Neural progenitor cell (in vitro differentiated cells): Measurements from ENCODE around the gene C9. TPM values are rescaled to one million over a fixed set of nuclear protein-coding genes. Genes with fewer than 3 reads are reported as not detected.

Source experiments
- DNase-seq: peaks from one replicate; pipeline ENCODE4 v3.0.0-alpha.2; 2016; ENCODE audit warnings: low spot score
- H2AFZ ChIP-seq: fragments of 200-600 bp; sonication (generic); replicated peaks from 2 replicates; pipeline ENCODE4 v1.6.1; 2016; ENCODE audit warnings: antibody characterized with exemption
- H3F3A ChIP-seq: fragments of 200-600 bp; sonication (generic); 2 replicates; pipeline ENCODE4 v1.6.1; 2016; ENCODE audit warnings: antibody characterized with exemption, low read depth
- H3K27ac ChIP-seq: fragments of 200-600 bp; sonication (generic); 2 replicates; pipeline ENCODE4 v1.5.1; 2016; ENCODE audit warnings: mild to moderate bottlenecking
- H3K27me3 ChIP-seq: fragments of 200-600 bp; sonication (generic); 2 replicates; pipeline ENCODE4 v1.6.1; 2016; ENCODE audit warnings: mild to moderate bottlenecking, moderate library complexity
- H3K36me3 ChIP-seq: fragments of 200-600 bp; sonication (generic); 2 replicates; pipeline ENCODE4 v1.5.1; 2016
- H3K4me1 ChIP-seq: fragments of 200-600 bp; sonication (generic); 2 replicates; pipeline ENCODE4 v1.6.1; 2016; ENCODE audit warnings: mixed run types
- H3K4me2 ChIP-seq: fragments of 200-600 bp; sonication (generic); 2 replicates; pipeline ENCODE4 v1.6.1; 2016
- H3K4me3 ChIP-seq: fragments of 200-600 bp; sonication (generic); 2 replicates; pipeline ENCODE4 v1.5.1; 2016
- H3K79me2 ChIP-seq: fragments of 200-600 bp; sonication (generic); 2 replicates; pipeline ENCODE4 v1.6.1; 2016; ENCODE audit warnings: low read depth
- H3K9ac ChIP-seq: fragments of 200-600 bp; sonication (generic); 2 replicates; pipeline ENCODE4 v1.6.1; 2016
- H3K9me3 ChIP-seq: fragments of 200-600 bp; sonication (generic); 2 replicates; pipeline ENCODE4 v1.5.1; 2016; ENCODE audit warnings: low read depth
- H4K20me1 ChIP-seq: fragments of 200-600 bp; sonication (generic); 2 replicates; pipeline ENCODE4 v1.6.1; 2016; ENCODE audit warnings: low read depth
- H3K27ac Mint-ChIP-seq: 3 replicates; pipeline ENCODE4 v1.8.0; 2021; ENCODE audit warnings: mixed read lengths
- H3K27me3 Mint-ChIP-seq: 2 replicates; pipeline ENCODE4 v1.8.0; 2022; ENCODE audit warnings: low read depth, mild to moderate bottlenecking, inconsistent platforms, moderate library complexity, mixed read lengths; ENCODE audit not compliant: insufficient read depth
- H3K36me3 Mint-ChIP-seq: 3 replicates; pipeline ENCODE4 v1.8.0; 2021; ENCODE audit warnings: mixed read lengths
- H3K4me1 Mint-ChIP-seq: 3 replicates; pipeline ENCODE4 v1.8.0; 2021; ENCODE audit warnings: mixed read lengths
- H3K4me3 Mint-ChIP-seq: 3 replicates; pipeline ENCODE4 v1.8.0; 2021; ENCODE audit warnings: mild to moderate bottlenecking, moderate library complexity, mixed read lengths
- H3K9me3 Mint-ChIP-seq: 3 replicates; pipeline ENCODE4 v1.8.0; 2020; ENCODE audit warnings: mixed read lengths
- CTCF ChIP-seq: fragments of 200-600 bp; sonication (generic); IDR thresholded peaks from 2 replicates; pipeline ENCODE4 v1.5.1; 2017; ENCODE audit warnings: antibody characterized with exemption, mild to moderate bottlenecking
- EZH2 ChIP-seq: fragments of 200-600 bp; sonication (generic); IDR thresholded peaks from 2 replicates; pipeline ENCODE4 v1.6.1; 2017; ENCODE audit warnings: antibody characterized with exemption, mild to moderate bottlenecking, moderate library complexity
- EZH2phosphoT487 ChIP-seq: fragments of 200-600 bp; sonication (generic); IDR thresholded peaks from 2 replicates; pipeline ENCODE4 v1.6.1; 2017; ENCODE audit warnings: antibody characterized with exemption
- total RNA-seq: library from RNA; depleted of rRNA; stranded (reverse); fragments of >200 nt; gene quantifications from 2 replicates; pipeline ENCODE4 v1.2.3, GENCODE V29; 2015; ENCODE audit warnings: low replicate concordance

C9 gene
- total RNA-seq, 1 donor from 2014 or later: not detected

- H3K27ac ChIP-seq: no peak overlapping the region
- no peaks in the 10 kb centered on the region for H4K20me1 ChIP-seq
- no peak overlapping the region for H3K4me2 ChIP-seq
- H3K9me3 ChIP-seq: no peaks in the 10 kb centered on the region
- H3K4me1 Mint-ChIP-seq: no peaks in the 10 kb centered on the region
- no peaks in the 10 kb centered on the region for H3K36me3 Mint-ChIP-seq
- no peak overlapping the region for H3K4me3 Mint-ChIP-seq
- H3K9ac ChIP-seq: no peak overlapping the region
- no peaks in the 10 kb centered on the region for H3K4me1 ChIP-seq
- no peaks in the 10 kb centered on the region for H3K79me2 ChIP-seq
- H3K9me3 Mint-ChIP-seq: peaks cover 2% of the 10 kb centered on the region
- no peak overlapping the region for H3K27ac Mint-ChIP-seq
- H2AFZ ChIP-seq: no peak overlapping the region
- no peak overlapping the region for H3K4me3 ChIP-seq
- no peaks in the 10 kb centered on the region for H3K27me3 Mint-ChIP-seq
- no peak for TF ChIP-seq EZH2
- no peak for TF ChIP-seq EZH2phosphoT487
- no peak for TF ChIP-seq CTCF
- H3K27me3 ChIP-seq: no peaks in the 10 kb centered on the region
- H3F3A ChIP-seq: no peaks in the 10 kb centered on the region
- H3K36me3 ChIP-seq: peaks cover 7% of the 10 kb centered on the region
- DNase-seq: no peak
Measured at GRCh38 chr5:39294736-39295135, 69.6 kb downstream of the C9 start.

- Mint-ChIP-seq H3K27me3 (peaks cover 2% of the 10 kb centered on the region), H3K9me3 (peaks cover 10% of the 10 kb centered on the region), H3K27ac (no peak overlapping the region), H3K36me3 (no peaks in the 10 kb centered on the region), H3K4me3 (no peak overlapping the region), H3K4me1 (no peaks in the 10 kb centered on the region)
- Histone ChIP-seq H3K36me3 (no peaks in the 10 kb centered on the region), H2AFZ (no peak overlapping the region), H3K27me3 (no peaks in the 10 kb centered on the region), H3F3A (no peaks in the 10 kb centered on the region), H3K79me2 (no peaks in the 10 kb centered on the region), H3K27ac (no peak overlapping the region), H4K20me1 (no peaks in the 10 kb centered on the region), H3K4me3 (no peak overlapping the region), H3K9ac (no peak overlapping the region), H3K9me3 (no peaks in the 10 kb centered on the region), H3K4me1 (no peaks in the 10 kb centered on the region), H3K4me2 (no peak overlapping the region)
- no peak for DNase-seq
- TF ChIP-seq CTCF (no peak), EZH2 (no peak), EZH2phosphoT487 (no peak)
Measured at GRCh38 chr5:39284552-39284951, 79.7 kb downstream of the C9 start.

- Histone ChIP-seq H3K36me3 (no peaks in the 10 kb centered on the region), H4K20me1 (no peaks in the 10 kb centered on the region), H3K4me3 (no peak overlapping the region), H3K4me1 (no peaks in the 10 kb centered on the region), H2AFZ (peak overlapping the region; percentile 63), H3K27me3 (no peaks in the 10 kb centered on the region), H3K4me2 (no peak overlapping the region), H3K27ac (no peak overlapping the region), H3F3A (no peaks in the 10 kb centered on the region), H3K9ac (no peak overlapping the region), H3K9me3 (no peaks in the 10 kb centered on the region), H3K79me2 (no peaks in the 10 kb centered on the region)
- DNase-seq: peak; percentile 71
- Mint-ChIP-seq H3K4me1 (no peaks in the 10 kb centered on the region), H3K27ac (no peak overlapping the region), H3K36me3 (no peaks in the 10 kb centered on the region), H3K27me3 (peaks cover 2% of the 10 kb centered on the region), H3K4me3 (no peak overlapping the region), H3K9me3 (peaks cover 10% of the 10 kb centered on the region)
- TF ChIP-seq CTCF (peak; percentile 71), EZH2 (no peak)
Measured at GRCh38 chr5:39283231-39283818, 81.0 kb downstream of the C9 start.
